HT-29 (cell line): ENCODE measurements around the gene ANXA6. TPM values are rescaled to one million over a fixed set of nuclear protein-coding genes. Genes with fewer than 3 reads are reported as not detected.

Experiments
- DNase-seq: peaks from one replicate; pipeline ENCODE4 v3.0.0-alpha.2; 2015; ENCODE audit warnings: low spot score
- total RNA-seq: library from RNA; depleted of rRNA; stranded (reverse); fragments of >200 nt; shearing (Covaris generic); gene quantifications from 2 replicates; pipeline ENCODE4 v1.2.3, GENCODE V29; 2014

ANXA6 gene
- total RNA-seq, 1 experiment from 2014 or later = 5.3 TPM

DNA sequence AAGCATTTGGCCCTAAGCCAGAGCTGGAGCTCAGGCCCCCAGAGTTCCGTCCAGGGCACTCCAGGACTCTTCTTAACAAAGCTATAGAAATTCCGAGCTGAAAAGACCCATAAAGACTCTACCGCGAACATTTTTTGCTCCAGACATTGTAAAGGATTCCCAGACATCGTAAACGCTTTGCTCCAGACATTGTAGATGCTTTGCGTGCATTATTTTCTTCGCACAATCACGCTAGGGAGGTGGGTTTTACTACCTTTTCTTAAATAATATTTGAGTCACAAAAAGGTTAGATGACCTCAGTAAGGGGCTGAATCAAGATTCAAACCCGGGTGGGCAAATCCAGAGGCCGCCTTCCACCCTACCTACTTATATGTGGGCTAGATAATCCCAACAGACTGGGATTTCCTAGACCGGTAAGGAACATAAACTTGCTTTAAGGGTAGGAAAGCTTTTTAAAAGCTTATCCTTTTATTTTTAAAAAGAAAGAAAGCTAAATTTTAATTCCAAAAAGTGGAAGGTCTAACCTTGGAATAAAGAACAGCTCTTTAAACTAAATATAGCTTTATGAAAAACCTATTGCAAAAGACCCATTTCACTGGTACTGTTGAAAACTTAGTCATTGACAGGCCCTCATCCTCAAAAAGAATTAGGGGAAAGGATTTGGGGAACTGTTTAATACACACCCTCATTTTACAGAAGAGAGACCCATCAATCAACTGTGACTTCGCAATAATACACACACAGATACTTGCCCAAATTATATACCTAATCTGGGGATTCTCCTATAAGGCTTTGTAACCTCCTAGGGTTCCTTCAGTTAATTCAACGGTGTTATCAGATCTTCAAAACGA, 75.9 kb downstream of the ANXA6 start:
- DNase-seq = no peak

GRCh38 chr5:151080613-151081430, 76.8 kb downstream of the ANXA6 start, which contains the start of gene TNIP1:
TSS of gene TNIP1 (minus strand) at chr5:151081034. CDS start at chr5:151065095, 15,939 bp downstream.
- peak; percentile 92 for DNase-seq

- DNase-seq = peak; percentile 55
Observed at GRCh38 chr5:151079838-151080612, 77.6 kb downstream of the ANXA6 start.

DNA sequence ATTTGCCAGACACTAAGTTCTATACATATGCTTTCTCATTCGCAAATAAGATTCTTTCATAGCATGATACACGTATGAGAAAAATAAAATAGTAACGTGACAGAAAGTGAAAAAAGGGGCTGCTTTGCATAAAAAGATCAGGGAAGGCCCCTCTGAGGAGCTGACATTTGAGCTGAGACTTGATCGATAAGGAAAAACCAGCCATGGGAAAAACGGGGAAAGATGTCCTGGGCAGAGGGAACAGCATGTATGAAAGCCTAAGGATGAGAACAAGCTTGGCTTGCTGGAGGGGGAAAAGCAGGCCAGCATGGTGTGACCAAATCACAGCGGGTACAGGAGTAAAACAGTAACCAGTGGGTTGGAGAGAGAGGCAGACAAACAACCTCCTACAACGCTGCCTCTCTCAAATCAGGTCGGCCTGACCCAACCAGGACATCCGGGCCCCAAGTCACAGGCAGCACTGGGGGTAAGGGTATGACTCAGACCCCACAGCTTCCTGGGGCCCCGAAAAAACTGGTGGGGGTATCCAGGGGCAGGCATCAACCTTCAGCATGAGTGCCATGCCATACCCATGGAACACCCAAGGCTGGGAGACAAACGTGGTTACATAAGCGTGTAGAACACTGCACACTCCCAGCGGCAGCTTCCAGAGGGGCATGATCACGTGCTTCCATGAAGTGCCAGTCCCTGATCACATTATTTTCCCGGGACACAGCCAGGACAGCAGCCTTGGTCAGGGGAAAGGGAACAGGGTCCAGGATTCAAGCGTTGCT, 78.9 kb downstream of the ANXA6 start:
- DNase-seq = no peak

DNA sequence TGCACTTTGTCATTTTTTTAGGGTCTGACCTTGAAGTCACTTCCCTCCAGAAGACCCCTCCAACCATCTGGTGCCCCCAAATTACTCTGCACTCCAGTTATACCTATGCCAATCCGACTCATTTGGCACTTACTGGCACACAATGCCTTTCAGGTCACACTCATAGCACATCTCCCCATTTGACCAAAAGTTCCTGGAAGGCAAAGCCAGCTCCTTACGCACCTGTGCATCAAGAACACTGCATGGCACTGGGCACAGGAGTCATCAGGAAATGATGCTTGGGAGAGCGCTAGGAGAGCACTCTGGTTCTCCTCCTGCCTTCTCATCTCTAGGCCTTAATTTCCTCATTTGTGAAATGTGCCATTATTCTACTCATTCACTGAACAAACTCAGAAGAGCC, 79.6 kb downstream of the ANXA6 start:
- DNase-seq = no peak

- DNase-seq = no peak
Observed at GRCh38 chr5:151077419-151077818, 80.2 kb downstream of the ANXA6 start.

DNA sequence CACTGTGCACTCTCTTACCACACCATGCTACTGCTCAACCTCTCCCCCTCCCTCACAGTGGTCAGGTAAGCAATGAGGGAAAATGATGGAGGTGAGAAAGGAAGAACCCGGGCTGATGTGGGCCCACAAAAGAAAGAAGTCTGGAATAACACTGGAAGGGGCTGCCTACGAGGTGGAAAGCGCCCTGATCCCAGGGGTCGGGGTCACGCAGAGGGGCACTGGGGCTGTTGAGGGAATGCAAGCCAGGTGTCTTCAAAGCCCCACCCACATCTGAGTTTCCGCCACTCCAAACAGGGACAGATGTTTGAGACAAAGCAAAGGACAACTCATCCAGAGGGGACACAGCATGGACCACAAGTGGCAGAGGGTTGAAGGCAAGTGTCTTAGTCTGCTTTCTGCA, 81.0 kb downstream of the ANXA6 start:
- no peak for DNase-seq

- DNase-seq = peak; percentile 81
Observed at GRCh38 chr5:151075698-151076331, 81.8 kb downstream of the ANXA6 start.

DNA sequence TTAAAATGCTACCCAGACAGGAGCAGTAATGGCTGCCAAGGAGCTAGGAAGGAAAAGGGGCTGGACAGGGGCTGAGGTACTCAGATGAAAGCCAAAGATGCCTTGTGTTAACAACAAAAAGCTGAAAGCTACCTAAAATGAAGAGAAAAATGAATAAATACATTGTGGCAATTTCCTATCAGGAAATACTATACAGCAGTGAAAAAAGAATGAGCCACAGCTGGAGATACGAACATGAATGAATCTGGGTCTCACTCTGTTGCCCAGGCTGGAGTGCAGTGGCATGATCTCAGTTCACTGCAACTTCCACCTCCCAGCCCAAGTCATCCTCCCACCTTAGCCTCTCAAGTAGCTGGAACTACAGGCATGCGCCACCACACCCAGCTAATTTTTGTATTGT, 83.0 kb downstream of the ANXA6 start:
- DNase-seq = no peak

GRCh38 chr5:151073280-151073679, 84.3 kb downstream of the ANXA6 start:
- DNase-seq = no peak

GRCh38 chr5:151072630-151073025, 85.0 kb downstream of the ANXA6 start:
- no peak for DNase-seq

DNA sequence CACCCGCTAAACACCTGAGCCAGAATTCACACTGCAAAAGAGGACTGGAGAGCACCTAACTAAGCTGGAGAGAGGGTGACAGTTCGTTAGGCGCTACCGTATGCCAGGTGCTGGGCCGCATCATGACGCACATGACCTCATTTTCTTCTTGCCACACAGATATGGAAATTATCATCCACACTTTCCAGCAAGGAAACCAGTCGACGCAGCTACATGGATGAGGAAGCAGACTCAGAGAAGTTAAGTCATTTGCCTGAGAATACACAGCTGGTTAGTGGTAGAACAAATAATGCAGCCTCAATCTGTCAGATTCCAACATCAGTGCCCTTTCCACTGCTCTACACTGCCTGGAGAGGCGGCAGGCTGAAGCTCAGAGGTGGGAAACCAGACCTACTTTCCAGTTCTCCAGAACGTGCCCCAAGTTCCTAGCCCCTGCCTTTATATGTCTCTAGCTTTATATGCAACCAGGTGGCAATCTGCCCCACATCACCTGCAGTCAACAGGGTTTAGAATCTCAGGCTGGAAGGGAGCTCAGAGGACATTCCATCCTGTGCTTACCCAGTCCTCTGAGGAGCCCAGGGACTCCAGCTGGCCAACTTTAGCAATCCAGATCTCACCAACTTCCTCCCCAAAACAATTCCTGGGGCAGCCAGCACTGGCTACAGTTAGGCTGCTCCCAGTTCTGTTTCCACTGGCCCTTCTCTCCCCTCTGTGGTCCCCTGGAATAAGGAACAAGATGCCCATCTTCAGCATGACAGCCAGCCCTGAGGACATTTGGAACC, 85.5 kb downstream of the ANXA6 start:
- DNase-seq = no peak

GRCh38 chr5:151071021-151071420, 86.6 kb downstream of the ANXA6 start:
- no peak for DNase-seq

- DNase-seq = no peak
Observed at GRCh38 chr5:151070449-151070848, 87.1 kb downstream of the ANXA6 start.

DNA sequence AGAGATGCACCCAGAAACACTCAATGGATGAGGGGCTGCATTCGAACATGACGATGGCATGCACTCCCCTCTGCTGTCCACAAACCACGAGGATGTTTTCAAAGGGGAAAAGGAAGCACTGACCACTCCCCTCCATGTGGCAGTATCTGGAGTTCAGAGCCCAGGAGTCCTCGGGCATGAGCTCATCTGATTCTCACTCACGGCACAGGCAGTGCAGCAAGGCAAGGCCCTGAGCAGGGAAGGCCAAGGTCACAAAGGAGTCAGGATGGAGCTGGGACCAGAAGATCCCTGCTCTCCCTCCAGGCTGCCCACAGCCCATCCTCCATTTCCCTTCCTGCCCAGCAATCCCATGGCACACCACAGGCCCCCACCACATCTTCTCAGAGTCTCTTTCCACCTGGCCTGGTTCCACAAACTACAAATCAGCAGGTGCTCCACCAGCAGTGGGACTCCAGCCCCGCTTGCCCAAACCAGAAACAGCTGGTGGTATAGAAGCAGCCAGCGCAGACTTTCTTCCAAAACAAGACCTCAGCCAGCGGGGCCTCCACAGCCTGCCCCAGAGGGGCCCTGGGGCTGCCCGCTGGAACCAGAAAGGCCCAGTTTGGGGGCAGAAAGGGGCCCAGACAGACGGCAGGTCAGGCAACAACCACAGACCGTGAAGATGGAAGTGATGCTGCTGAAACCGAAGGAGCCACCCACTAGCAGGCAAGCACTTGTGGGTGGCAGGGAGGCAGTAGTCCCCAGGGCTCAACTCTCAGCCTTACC, 89.0 kb downstream of the ANXA6 start:
- DNase-seq = no peak

DNA sequence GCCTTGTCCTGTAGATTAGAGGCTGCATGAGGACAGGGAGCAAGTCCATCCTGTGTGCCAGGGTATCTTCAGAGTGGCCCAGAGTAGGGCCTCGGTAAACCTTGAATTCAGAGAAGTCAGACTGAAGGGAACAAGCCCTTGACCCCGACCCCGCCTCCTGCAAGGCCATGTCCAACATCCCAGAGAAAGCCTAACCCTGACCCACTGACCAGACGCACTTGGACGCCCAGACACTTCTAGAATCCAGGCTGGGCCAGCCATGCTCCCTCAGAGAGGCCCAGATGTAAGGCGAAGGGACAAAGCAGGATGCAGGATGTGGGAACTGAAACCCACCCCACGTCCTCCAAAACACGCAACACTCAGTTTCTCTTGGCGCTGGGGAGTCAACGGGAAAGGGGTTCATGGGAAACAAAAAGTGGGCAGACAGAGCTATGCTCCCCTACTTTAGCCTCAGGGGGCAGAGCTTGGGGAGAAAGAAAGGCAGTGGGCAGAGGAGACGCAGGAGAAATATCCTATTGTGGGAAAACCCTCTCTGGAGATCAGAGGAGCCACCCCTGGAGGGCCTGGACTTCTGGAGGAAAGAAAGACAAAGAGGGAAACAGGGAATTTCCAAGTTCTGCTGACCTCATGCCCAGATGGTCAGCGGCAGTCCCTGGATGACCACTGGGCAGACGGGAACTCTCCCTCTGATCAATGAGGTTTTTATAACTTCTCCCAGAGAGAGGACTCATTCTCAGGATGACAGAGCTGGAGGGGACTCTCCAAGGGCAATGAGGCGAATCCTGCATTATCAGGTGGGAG, 89.7 kb downstream of the ANXA6 start:
- no peak for DNase-seq

DNA sequence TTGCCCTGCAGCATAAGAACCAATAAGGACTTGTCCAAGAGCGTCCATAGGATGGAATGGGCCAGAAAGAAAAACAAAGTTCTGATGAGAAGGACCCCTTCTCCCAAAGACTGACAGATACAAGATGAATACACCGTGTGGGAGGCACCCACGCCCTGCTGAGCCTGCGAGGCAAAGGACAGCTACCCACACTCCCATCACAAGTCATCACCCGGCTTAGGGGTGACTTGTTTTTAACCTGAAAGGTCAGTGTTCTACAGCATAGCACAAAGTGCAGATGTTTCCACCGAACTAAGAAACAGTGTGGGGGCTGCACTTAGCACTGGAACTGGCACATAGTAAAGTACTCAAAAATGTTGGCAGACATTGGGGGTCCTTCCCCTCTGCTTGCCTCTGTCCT, 90.7 kb downstream of the ANXA6 start:
- no peak for DNase-seq

DNA sequence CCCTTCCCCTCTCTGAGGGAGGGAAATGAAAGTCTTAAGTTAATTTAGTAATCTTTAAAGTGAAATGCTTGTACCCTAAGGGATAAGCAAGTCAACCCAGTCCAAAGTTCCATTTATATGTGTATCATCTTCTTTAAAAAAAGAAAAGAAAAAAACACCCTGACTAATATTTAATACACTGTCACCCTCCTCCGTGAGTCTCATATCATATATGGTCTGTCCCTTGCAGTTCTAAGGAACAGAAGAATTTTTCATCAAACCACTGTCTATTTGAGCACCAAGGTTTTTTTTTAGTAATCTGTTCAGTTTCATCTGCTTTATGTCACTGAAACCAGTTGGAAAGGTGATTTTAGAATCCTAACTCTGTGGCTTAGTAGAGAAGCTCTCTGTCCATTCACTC, 92.0 kb downstream of the ANXA6 start:
- no peak for DNase-seq
